HG03457 (cell line): ENCODE measurements around the gene MAN1C1.

Experiments
- ATAC-seq: cut with Tn5 transposase; IDR thresholded peaks from one replicate; pipeline ENCODE4 v1.9.1; 2021; ENCODE audit warnings: moderate number of reproducible peaks; ENCODE audit not compliant: unreplicated experiment

Gene MAN1C1

DNA sequence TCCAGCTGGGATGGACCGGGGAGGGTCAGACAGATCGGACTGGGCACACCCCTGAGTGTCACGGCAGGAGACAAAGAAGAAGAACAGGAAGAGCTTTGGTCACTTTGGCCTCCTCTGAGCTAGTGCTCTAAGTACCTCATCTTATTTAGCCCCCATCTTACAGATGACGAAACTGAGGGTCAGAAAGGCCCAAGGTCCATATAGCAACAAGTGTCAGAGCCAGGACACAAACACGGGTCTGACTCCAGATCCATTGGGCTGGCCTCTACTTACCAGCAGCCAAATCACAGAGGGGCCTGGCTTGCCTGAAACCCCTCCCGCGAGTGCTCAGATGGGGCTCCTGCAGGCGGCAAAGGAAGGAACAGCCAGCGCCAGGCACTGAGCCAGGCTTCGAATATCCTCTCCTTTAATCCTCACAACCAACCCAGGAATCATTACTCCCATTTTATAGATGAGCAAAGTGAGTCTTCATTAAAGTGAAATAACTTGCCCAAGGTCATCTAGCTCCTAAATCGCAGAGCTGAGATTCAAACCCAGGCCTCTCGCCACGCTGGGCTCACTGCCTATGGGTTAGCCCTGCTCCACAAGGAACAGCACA lies 157.7 kb downstream of the MAN1C1 start:
- no peak for ATAC-seq

- ATAC-seq: no peak
These were observed 158.6 kb downstream of the MAN1C1 start for GRCh38 chr1:25774921-25775771.

DNA sequence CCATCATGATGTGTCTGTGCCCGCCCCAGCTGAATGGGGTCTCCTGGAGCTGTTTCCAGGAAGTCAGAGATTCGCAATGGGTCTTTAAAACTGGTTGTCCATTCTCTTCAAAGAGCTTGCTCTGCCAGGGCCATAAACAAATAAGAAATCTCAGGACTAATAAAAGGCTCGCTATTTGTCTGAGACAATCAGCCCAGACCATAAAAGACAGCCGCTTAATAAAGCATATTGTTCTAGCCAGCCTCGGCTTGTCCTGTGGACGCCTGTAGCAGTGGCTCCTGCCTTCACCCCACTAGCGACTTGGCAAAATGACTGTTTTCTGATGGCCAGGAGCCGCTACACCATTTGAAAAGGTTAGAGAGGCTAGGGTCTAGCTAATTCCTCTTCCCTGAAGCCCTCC lies 162.8 kb downstream of the MAN1C1 start:
- no peak for ATAC-seq

GRCh38 chr1:25779894-25780293 lies 163.3 kb downstream of the MAN1C1 start:
- ATAC-seq: no peak

GRCh38 chr1:25780318-25781129 lies 163.9 kb downstream of the MAN1C1 start:
- ATAC-seq: no peak

GRCh38 chr1:25781130-25781433 lies 164.5 kb downstream of the MAN1C1 start:
- no peak for ATAC-seq

DNA sequence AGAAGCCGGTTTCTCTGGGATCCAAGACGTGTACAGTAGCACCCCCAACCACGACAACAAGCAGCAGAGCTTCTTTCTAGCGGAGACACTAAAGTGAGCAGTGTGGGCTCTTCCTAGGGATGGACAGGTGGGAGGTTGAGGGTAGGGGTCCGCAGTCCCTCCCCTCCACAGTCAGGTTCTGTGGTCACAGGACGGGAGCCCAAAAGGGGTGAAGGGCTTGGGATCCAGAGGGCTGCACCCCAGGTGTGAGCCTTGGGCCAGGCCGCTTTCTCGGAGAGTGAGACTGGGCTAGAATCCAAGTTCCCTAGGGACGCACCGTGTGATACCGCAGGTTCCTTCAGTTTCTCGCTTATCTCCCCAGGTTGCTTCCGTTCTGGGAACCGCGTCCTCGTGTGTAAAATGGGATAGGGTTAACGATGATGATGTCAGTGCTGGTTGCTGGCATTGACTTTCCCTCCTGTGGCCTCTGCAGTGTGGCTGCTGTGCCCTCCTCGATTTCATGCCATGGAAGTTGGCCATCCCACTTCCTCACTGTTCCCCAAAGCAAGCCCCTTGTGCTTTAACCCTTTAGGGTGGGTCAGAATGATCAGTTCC lies 166.1 kb downstream of the MAN1C1 start:
- no peak for ATAC-seq

- ATAC-seq: no peak
These were observed 168.0 kb downstream of the MAN1C1 start for GRCh38 chr1:25784575-25785051.

GRCh38 chr1:25785333-25786067 lies 168.9 kb downstream of the MAN1C1 start:
- ATAC-seq: no peak

GRCh38 chr1:25786887-25787759 lies 170.5 kb downstream of the MAN1C1 start:
- ATAC-seq: no peak

DNA sequence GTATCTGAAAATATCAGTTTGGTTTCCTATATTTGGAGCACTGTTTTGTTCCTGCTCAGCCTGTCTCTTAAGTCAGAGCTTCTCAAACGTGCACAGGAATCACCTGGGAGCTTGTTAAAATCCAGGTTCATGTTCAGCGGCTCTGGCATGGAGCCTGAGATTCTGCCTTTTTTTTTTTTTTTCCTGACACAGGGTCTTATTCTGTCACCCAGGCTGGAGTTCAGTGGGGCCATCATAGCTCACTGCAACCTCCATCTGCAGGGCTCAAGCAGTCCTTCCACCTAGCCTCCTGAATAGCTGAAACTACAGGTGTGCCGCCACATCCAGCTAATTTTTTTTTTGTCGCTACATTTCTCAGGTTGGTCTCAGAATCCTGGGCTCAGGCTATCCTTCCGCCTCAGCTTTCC lies 171.2 kb downstream of the MAN1C1 start:
- ATAC-seq: no peak

DNA sequence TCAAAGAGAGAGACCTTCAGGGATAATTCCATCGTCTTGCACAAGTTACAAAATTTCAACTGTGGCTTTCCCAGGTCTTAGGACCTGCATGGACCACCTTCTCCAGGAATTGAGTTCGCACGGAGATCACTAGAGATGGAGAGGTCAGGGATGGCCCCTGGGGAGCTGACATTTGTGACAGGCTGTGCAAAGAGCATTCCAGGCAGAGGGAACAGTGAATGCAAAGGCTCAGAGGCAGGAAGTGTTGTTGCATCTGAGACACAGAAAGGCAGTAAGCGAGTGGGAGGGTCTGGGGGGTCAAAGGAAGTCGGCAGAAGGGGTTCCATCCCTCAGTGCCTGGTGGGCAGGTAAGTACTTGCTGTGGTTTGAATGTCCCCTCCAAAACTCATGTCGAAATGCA lies 173.9 kb downstream of the MAN1C1 start:
- no peak for ATAC-seq

GRCh38 chr1:25792115-25792514 lies 175.5 kb downstream of the MAN1C1 start:
- ATAC-seq: no peak

DNA sequence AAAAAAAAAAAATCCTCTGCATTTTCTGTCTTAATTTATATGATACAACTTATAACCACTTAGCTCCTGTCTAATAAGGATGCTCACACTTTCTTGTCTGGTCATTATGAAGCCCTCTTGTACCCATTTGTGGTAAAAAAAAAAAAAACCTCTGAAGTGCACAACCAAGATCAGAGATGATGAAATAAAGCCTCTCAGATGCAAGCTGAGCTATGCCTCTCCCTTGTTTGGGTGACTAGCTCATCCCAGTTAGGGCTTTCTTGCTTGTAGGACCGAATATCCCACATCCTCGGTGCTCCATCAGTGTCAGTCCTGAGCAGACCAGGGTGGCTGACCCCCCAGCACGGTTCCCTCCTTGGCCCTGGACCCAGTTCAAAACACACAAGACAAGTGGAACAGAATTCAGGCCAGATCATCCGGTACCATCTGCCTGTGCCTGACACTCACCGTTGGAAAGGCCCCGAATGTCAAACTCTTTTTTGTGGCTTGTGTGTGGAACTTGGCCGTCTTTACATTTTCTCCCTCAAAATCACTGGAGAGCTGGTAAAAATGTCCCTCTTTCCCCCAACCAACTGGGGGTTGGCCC lies 177.1 kb downstream of the MAN1C1 start:
- ATAC-seq: no peak

- ATAC-seq: no peak
These were observed 177.7 kb downstream of the MAN1C1 start for GRCh38 chr1:25794325-25794724.

DNA sequence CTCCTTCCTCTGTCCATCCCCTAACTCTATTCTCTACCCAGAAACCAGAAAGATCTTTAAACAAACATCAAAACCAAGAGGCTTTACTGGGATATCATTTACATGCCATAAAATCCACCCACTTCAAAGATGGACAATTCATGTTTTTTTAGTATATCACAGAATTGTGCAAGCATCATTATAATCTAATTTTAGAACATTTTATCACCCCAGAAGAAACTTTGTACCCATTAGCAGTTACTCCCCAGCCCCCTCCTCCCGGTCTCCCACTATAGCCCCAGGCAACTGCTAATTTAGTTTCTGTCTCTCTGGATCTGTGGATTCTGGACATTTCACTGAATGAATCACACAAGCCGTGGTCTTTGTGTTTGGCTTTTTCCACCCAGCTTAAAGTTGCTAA lies 178.6 kb downstream of the MAN1C1 start:
- ATAC-seq: no peak

GRCh38 chr1:25795946-25796810 lies 179.6 kb downstream of the MAN1C1 start:
- no peak for ATAC-seq

- ATAC-seq: no peak
These were observed 180.3 kb downstream of the MAN1C1 start for GRCh38 chr1:25796811-25797458.
